GM12892 (cell line): ENCODE data around the gene GPR153.

Source experiments
- POLR2A ChIP-seq: IDR thresholded peaks from 2 replicates; pipeline ENCODE4 v1.6.1; 2011; ENCODE audit warnings: low read depth, low read length, control low read depth
- POLR2AphosphoS5 ChIP-seq: IDR thresholded peaks from 2 replicates; pipeline ENCODE4 v1.6.1; 2011; ENCODE audit warnings: low read depth, low read length, control low read depth
- TAF1 ChIP-seq: IDR thresholded peaks from 2 replicates; pipeline ENCODE4 v1.6.1; 2011; ENCODE audit warnings: low read depth, mild to moderate bottlenecking, control low read depth, low read length, borderline replicate concordance

GRCh38 chr1:6234502-6235295, 26.2 kb downstream of the GPR153 start:
- no peak for TF ChIP-seq POLR2AphosphoS5
- TF ChIP-seq POLR2A, result no peak; the same call in 1 of the 2 replicates
- TF ChIP-seq TAF1, result no peak
